Measurements from ENCODE around the gene ACOD1. TPM values are rescaled to one million over a fixed set of nuclear protein-coding genes. Genes with fewer than 3 reads are reported as not detected.

Gene ACOD1
- total RNA-seq, 1 experiment from 2014 or later: not detected

- H3K79me1 ChIP-seq (ENCODE audit: insufficient read depth, low read depth, low read length, poor library complexity, severe bottlenecking): no peaks in the 10 kb centered on the region
- H3K27ac ChIP-seq (ENCODE audit: insufficient read length, low read depth, low read length): no peak overlapping the region
- H2AFZ ChIP-seq (ENCODE audit: low read length): no peak overlapping the region
- no peak overlapping the region for H2BK5ac ChIP-seq (ENCODE audit: insufficient read length, low read length)
- no peaks in the 10 kb centered on the region for H3K4me1 ChIP-seq (ENCODE audit: insufficient read depth, low read length)
- Mint-ChIP-seq H3K9me3 (no peaks in the 10 kb centered on the region; a peak in 1 of 5 replicates), H3K4me3 (no peak overlapping the region), H3K36me3 (ENCODE audit: insufficient read depth in 1 of 3, low read depth in 3 of 3) (no peaks in the 10 kb centered on the region; a peak in 1 of 7 replicates), H3K4me1 (no peaks in the 10 kb centered on the region), H3K27ac (no peak overlapping the region), H3K27me3 (ENCODE audit: low read depth) (peaks cover 2% of the 10 kb centered on the region; the same call in 1 of the 2 replicates)
- WGBS (ENCODE audit: extremely low coverage, insufficient read length, low lambda C conversion rate): no CpG with 5 or more reads among the region's 1 CpG
- no peak overlapping the region for H3K4ac ChIP-seq (ENCODE audit: low read depth, low read length)
- no peak overlapping the region for H3K4me2 ChIP-seq (ENCODE audit: insufficient read depth, insufficient read length, low read length)
- no peak overlapping the region for H3K23ac ChIP-seq (ENCODE audit: insufficient read length, low read depth, low read length)
- H2BK20ac ChIP-seq (ENCODE audit: low read depth, low read length, poor library complexity, severe bottlenecking): no peak overlapping the region
- no peak overlapping the region; the same call in 1 of the 2 replicates for H3K14ac ChIP-seq (ENCODE audit: insufficient read depth, low read length)
- no peak overlapping the region for H3K56ac ChIP-seq (ENCODE audit: insufficient read length, low read depth, low read length)
- H4K8ac ChIP-seq (replicated peaks; ENCODE audit: insufficient read length, low read depth, low read length): no peak overlapping the region
- no peaks in the 10 kb centered on the region for H3K9me3 ChIP-seq (ENCODE audit: control insufficient read depth, low read depth, low read length)
- no peak overlapping the region for H4K5ac ChIP-seq (ENCODE audit: insufficient read length, low read depth, low read length)
- H3K9ac ChIP-seq (ENCODE audit: extremely low read depth, insufficient read length, low read length): no peak overlapping the region
- DNase-seq: no peak
- H3T11ph ChIP-seq (ENCODE audit: low read length): no peak overlapping the region
- no peak overlapping the region for H2AK5ac ChIP-seq (ENCODE audit: insufficient read length, low read length)
- no peak overlapping the region for H2BK12ac ChIP-seq (ENCODE audit: insufficient read length, low read depth, low read length)
- H3K18ac ChIP-seq (ENCODE audit: insufficient read length, low read depth, low read length): no peak overlapping the region
- no peak overlapping the region for H2BK120ac ChIP-seq (ENCODE audit: low read depth, low read length, poor library complexity, severe bottlenecking)
- no peak overlapping the region for H2BK15ac ChIP-seq (ENCODE audit: low read depth, low read length)
- H4K20me1 ChIP-seq (ENCODE audit: control insufficient read depth, insufficient read depth, insufficient read length): no peaks in the 10 kb centered on the region
- H3K23me2 ChIP-seq (ENCODE audit: insufficient read length, low read depth, low read length, poor library complexity, severe bottlenecking): no peaks in the 10 kb centered on the region
- H4K91ac ChIP-seq (ENCODE audit: insufficient read length, low read depth, low read length): no peak overlapping the region
- no peaks in the 10 kb centered on the region for H3K27me3 ChIP-seq (ENCODE audit: insufficient read depth, low read length)
- TF ChIP-seq CTCF (conservative IDR thresholded peaks at IDR 0.05): no peak
- H3K79me2 ChIP-seq (ENCODE audit: insufficient read depth, low read length): no peaks in the 10 kb centered on the region
Measured at GRCh38 chr13:76934671-76935070, 13.6 kb upstream of the ACOD1 start.

All from H9 (cell line).